ENCODE data around the gene PPP3R1.

The PPP3R1 gene

GRCh38 chr2:68188831-68189230 lies 63.5 kb downstream of the PPP3R1 start:
- Histone ChIP-seq H3K9me3 (ENCODE audit: insufficient read depth, low read length) (no peaks in the 10 kb centered on the region), H4K20me1 (ENCODE audit: low read depth, low read length) (peaks cover 20% of the 10 kb centered on the region), H3K4me3 (ENCODE audit: insufficient read depth, low read length, poor library complexity, severe bottlenecking) (no peak overlapping the region), H3K27me3 (ENCODE audit: low read length) (no peaks in the 10 kb centered on the region), H3K9ac (ENCODE audit: low read length) (no peak overlapping the region), H3K27ac (ENCODE audit: low read depth, low read length) (no peak overlapping the region), H3K79me2 (ENCODE audit: insufficient read depth, low read length) (peaks cover 84% of the 10 kb centered on the region), H3K9me2 (replicated peaks; ENCODE audit: insufficient read depth, low read length) (no peaks in the 10 kb centered on the region), H3K36me3 (ENCODE audit: low read length) (peaks cover 18% of the 10 kb centered on the region), H3F3A (ENCODE audit: insufficient read depth) (peaks cover 28% of the 10 kb centered on the region; the same call in 1 of the 2 replicates), H3K4me2 (ENCODE audit: low read depth, low read length, poor library complexity, severe bottlenecking) (no peak overlapping the region), H2AFZ (ENCODE audit: low read depth, low read length, severe bottlenecking) (no peak overlapping the region)
- TF ChIP-seq CTCF (IDR thresholded peaks at IDR 0.05; ENCODE audit: insufficient read depth, low read length, poor library complexity, severe bottlenecking) = no peak
- no peak for TF ChIP-seq EZH2phosphoT487 (conservative IDR thresholded peaks at IDR 0.05; ENCODE audit: low read length)

- H3F3A ChIP-seq (ENCODE audit: insufficient read depth) = peaks cover 26% of the 10 kb centered on the region; the same call in 1 of the 2 replicates
- no peaks in the 10 kb centered on the region for H3K27me3 ChIP-seq (ENCODE audit: low read length)
- peaks cover 30% of the 10 kb centered on the region for H3K36me3 ChIP-seq (ENCODE audit: low read length)
- no peak overlapping the region for H2AFZ ChIP-seq (ENCODE audit: low read depth, low read length, severe bottlenecking)
- TF ChIP-seq EZH2phosphoT487 (conservative IDR thresholded peaks at IDR 0.05; ENCODE audit: low read length) (no peak), CTCF (IDR thresholded peaks at IDR 0.05; ENCODE audit: insufficient read depth, low read length, poor library complexity, severe bottlenecking) (no peak)
- H3K27ac ChIP-seq (ENCODE audit: low read depth, low read length) = no peak overlapping the region
- H4K20me1 ChIP-seq (ENCODE audit: low read depth, low read length) = 0 out of 2 replicates have a peak, but pooled peaks cover 6% of the 10 kb centered on the region
- no peaks in the 10 kb centered on the region for H3K9me3 ChIP-seq (ENCODE audit: insufficient read depth, low read length)
- no peaks in the 10 kb centered on the region for H3K9me2 ChIP-seq (replicated peaks; ENCODE audit: insufficient read depth, low read length)
- no peak overlapping the region for H3K4me2 ChIP-seq (ENCODE audit: low read depth, low read length, poor library complexity, severe bottlenecking)
- no peak overlapping the region for H3K9ac ChIP-seq (ENCODE audit: low read length)
- H3K79me2 ChIP-seq (ENCODE audit: insufficient read depth, low read length) = peaks cover 79% of the 10 kb centered on the region
- H3K4me3 ChIP-seq (ENCODE audit: insufficient read depth, low read length, poor library complexity, severe bottlenecking) = no peak overlapping the region
Measured at GRCh38 chr2:68187329-68187728, 65.0 kb downstream of the PPP3R1 start.

GRCh38 chr2:68185541-68186164 lies 66.7 kb downstream of the PPP3R1 start:
- H3K4me2 ChIP-seq (ENCODE audit: low read depth, low read length, poor library complexity, severe bottlenecking) = no peak overlapping the region
- H4K20me1 ChIP-seq (ENCODE audit: low read depth, low read length) = 0 out of 2 replicates have a peak, but pooled peaks cover 6% of the 10 kb centered on the region
- H3K9ac ChIP-seq (ENCODE audit: low read length) = no peak overlapping the region
- no peaks in the 10 kb centered on the region for H3K27me3 ChIP-seq (ENCODE audit: low read length)
- peaks cover 31% of the 10 kb centered on the region; the same call in 1 of the 2 replicates for H3F3A ChIP-seq (ENCODE audit: insufficient read depth)
- H3K9me3 ChIP-seq (ENCODE audit: insufficient read depth, low read length) = no peaks in the 10 kb centered on the region
- H3K79me2 ChIP-seq (ENCODE audit: insufficient read depth, low read length) = peaks cover 65% of the 10 kb centered on the region
- TF ChIP-seq CTCF (IDR thresholded peaks at IDR 0.05; ENCODE audit: insufficient read depth, low read length, poor library complexity, severe bottlenecking) (peak; percentile 92), EZH2phosphoT487 (conservative IDR thresholded peaks at IDR 0.05; ENCODE audit: low read length) (no peak)
- H3K36me3 ChIP-seq (ENCODE audit: low read length) = peaks cover 36% of the 10 kb centered on the region
- no peaks in the 10 kb centered on the region for H3K9me2 ChIP-seq (replicated peaks; ENCODE audit: insufficient read depth, low read length)
- no peak overlapping the region for H3K4me3 ChIP-seq (ENCODE audit: insufficient read depth, low read length, poor library complexity, severe bottlenecking)
- H3K27ac ChIP-seq (ENCODE audit: low read depth, low read length) = no peak overlapping the region
- H2AFZ ChIP-seq (ENCODE audit: low read depth, low read length, severe bottlenecking) = no peak overlapping the region

All from SU-DHL-6 (cell line).